Stimulated activated CD4-positive, alpha-beta T cell treated with anti-CD3 and anti-CD28 coated beads, Interleukin-12 subunit alpha, Interleukin-12 subunit beta, amount 100 ng/mL, for 4 hours (primary cell): Measurements from ENCODE around the gene TBX15.
"Not testable (repeated sequence)": the region's sequence is repeated elsewhere in the genome, so short reads cannot be mapped to it uniquely, and the experiment has no call there.

Source experiments
- DNase-seq: peaks from one replicate; pipeline ENCODE4 v3.0.0-alpha.2; 2020

TBX15 gene

DNA sequence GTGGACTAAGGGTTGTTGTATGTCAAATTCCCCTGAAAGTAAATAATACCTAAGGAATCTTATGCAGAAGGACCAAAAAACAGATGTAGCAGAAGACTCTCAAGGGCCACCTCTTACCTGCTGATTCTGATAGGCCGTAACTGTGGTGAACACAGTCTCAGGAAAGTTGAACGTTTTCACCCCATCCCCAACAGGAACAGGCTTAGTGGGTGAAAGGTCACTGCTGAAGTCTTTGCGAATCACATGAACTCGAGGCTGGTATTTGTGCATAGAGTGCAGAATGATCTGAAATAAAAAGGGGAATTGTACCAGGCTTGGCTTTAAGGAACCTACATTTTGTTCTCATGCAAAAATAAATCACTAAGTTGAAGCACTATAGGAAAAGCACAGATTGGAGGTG, 64.8 kb downstream of the TBX15 start:
- no peak for DNase-seq

GRCh38 chr1:118921994-118922393, 66.1 kb downstream of the TBX15 start:
- no peak for DNase-seq

GRCh38 chr1:118920124-118920717, 67.9 kb downstream of the TBX15 start:
- DNase-seq: no peak

DNA sequence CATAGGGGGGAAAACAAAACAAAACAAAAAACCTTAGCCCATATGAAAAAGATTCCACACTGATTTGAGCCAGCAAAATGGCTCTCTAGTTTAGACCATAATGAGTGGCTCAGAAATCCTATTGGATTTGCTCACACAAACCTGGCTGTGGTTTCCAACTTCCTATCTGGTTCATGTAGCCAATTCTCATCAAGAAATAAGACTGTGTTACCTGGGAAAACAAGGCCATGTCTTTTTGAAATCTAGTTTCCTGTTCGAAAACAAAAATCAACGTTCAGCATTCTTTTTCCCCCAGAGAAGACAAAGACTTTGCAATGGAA, 69.2 kb downstream of the TBX15 start:
- no peak for DNase-seq

DNA sequence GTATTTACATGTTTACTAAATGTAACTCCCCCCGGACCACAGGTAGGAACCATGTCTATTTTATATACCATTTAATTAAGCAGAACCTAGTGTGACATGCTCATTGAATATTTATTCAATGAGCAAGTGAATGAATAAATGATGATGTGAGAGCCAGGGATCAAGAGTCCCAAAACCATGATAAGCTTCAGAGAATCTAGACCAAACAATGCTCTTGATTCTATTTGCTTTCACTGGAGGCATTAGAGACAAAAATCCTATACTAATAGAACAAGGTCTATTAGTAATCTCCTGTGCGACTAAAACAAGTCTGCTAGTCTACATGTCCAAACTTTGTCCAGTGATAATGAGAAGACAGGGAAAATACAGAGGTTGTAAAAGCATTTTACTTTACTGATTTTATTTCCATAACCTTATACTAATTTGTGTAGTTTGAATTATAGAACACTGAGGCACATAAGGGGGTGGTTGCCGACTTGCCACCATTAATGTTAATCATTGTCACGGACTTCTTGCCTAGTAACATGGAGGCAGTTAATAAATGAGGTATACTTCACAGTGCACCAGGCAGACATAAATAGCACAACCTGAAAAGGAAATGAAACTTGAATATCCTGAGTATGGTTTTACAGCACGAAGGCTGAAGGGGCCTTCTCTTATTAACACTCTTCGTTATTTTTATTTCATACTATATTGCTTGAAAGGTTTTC, 69.8 kb downstream of the TBX15 start:
- no peak for DNase-seq

DNA sequence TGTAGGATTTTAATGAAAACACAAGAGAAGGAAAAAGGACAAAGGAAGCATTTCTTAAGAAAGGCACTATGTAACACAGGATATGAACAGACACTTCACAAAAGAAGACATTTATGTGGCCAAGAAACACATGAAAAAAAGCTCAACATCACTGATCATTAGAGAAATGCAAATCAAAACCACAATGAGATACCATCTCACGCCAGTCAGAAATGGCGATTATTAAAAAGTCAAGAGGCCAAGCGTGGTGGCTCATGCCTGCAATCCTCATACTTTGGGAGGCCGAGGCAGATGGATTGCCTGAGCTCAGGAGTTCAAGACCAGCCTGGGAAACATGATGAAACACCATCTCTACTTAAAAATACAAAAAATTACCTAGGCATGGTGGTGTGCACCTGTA, 71.8 kb downstream of the TBX15 start:
- DNase-seq: not testable (repeated sequence)

DNA sequence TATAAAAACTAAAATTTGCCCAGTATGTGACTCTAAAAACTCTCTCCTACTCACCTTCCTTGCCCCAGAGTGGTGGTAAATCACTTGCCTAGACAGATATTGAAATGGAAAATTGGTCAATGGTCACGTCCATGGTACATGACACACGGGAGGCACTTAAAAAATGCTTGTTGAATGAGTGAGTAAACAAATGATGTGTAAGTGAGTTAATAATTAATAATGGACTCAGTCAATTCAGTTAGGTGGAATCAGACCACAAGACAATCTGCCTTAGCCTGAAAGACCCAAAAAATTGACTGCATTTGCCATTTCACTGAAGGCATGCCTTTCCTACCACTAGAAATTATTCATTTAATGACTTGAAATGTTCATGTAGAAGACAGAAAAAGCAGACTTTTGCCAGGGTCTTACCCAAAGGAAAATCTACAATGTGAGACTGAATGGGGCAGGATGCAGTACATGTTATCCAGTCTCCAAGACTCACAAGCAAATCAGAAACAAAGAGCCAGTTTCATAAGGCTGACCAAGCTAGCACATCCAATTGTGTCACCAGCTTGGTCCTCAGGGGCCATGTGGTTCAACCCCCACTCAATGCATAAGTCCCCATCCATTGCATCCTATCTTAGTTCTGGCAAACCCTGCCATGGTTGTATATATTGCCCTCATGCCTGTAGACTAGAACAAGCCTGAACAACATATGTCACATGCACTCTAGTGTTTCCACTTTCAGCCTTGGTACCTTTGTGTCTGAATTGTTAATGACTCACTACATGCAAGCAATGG, 73.6 kb downstream of the TBX15 start:
- no peak for DNase-seq

- DNase-seq: no peak
Observed at GRCh38 chr1:118913818-118914217, 74.3 kb downstream of the TBX15 start.

DNA sequence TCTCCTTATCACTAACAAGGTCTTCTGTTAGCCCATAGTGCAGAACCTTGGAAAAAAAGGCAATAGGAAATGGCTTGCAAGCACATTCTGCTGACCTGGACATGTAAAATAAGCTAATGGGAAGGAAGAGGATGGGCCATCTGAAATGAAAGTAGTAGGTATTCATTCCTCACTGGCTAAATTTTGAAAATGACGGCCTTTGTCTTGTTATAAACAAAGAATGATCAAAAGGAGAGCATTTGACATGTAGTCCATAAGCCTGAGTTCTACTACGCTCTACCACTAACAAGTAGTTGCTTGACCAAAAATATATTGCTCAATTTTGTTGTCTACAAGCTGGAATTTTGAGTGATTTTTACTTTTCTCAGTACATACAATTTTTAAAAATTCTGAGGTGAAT, 75.6 kb downstream of the TBX15 start:
- no peak for DNase-seq

DNA sequence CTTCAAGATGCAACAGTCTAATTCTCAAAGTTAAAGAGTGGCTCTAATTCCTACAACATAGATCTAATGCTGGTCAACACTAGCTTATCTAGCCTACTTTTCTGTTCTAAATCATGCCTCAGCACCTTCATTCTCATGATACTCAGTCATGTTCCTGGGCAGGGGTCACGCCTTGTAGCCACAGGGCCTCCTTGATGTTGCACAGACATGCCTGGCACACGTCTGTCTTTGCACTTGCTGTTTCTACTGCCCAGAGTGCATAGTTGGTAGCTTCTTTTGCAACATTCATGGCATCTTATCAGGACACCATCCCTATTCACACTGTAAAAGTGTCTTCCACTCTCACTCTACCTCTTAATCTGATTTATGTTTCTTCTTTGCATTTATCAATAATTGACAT, 76.6 kb downstream of the TBX15 start:
- no peak for DNase-seq

GRCh38 chr1:118907466-118907865, 80.7 kb downstream of the TBX15 start:
- no peak for DNase-seq

GRCh38 chr1:118905671-118906070, 82.5 kb downstream of the TBX15 start:
- no peak for DNase-seq

GRCh38 chr1:118905196-118905595, 82.9 kb downstream of the TBX15 start:
- no peak for DNase-seq

DNA sequence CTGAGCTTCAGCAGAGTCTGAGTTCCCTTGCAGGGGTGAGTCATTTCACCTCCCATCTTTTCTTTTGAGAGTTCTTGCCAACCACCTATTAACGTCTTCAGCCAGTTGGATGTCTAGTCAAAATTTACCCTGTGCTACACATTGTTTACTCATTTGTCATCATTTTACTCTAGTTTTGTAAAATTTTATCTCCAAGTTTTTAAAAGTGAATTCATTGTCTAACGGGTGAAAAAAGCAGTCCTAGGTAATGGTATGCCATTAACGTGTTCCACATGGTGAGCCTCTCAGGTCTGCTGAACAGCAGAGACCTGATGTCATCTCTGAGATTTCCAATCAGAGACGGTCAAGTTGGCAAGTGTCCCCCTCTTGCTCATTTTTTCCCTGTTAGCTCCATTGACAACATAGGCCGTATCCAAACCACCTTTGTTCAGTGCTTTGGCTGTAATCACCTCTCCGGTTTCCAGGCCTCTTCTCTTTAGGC, 85.4 kb downstream of the TBX15 start:
- no peak for DNase-seq

GRCh38 chr1:118902299-118902698, 85.8 kb downstream of the TBX15 start:
- no peak for DNase-seq

DNA sequence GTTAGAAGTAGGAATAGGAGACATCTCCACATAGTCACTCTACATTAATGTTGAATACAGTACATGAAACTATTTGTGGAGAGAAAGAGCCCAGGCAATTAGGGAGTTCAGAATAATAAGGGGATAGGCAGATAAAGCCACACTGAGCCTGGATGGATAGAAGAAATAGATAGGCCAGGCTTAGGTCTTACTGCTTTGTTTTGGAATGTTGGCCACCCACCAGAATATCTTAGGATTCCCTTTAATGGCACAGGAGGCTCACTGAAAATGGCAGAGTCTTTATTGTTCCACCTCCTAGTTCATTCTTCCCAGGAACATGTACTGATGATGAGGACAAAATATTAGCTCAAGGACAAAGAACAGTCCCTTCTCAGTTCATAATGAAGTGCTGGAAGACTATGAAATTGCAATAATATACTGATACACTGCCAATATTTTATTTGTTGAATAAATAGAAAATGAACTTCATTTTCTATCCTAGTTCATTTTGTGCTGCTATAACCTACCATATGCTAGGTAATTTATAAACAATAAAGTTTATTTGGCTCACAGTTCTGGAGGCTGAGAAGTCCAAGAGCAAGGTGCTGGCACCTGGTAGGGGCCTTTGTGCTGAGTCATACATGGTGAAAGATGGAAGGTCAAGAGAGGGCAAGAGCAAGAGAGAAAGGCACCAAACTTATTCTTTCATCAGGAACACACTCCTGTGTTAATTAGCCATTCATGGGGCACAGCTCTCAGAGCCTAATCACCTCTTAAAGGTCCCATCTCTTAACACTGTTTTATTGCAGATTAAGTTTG, 87.3 kb downstream of the TBX15 start:
- no peak for DNase-seq

GRCh38 chr1:118899340-118899739, 88.8 kb downstream of the TBX15 start:
- DNase-seq: no peak

DNA sequence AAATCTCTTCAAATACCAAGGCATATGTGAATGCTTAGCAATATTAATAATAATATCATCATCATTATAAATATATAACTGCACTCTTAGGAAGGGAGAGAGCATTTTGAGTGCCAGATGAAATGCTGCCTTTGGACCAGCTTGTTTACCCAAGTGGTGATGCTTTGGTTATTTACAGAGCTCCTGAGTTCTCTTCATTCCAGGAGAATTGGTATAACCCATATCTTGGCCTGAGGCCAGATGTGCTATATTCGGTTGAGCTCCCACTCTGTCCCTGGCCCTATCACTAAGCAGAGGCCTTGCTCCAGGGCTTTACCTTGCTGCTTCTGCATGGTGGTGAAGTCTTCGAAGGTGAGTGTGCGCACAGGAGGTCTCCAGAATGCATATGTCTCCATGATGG, 89.4 kb downstream of the TBX15 start:
- no peak for DNase-seq

GRCh38 chr1:118896416-118896815, 91.7 kb downstream of the TBX15 start:
- DNase-seq: no peak

DNA sequence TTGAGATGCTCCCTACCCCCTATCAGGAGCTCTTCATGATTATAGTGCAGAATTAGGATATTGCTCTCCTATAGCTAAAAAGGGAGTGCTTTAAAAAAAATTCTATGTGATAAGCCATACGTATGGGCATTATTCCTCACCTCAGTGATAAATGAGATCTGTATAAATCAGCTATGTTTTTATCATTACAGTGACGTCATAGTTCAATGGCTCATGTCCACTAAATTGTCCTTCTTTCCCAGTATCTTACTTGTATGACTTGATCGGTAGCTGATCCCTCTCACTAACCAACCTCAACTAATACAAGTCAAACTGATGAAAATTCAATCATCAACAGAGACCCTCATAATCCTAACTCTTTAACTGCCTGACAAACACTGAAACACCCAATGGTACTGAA, 93.3 kb downstream of the TBX15 start:
- DNase-seq: no peak

DNA sequence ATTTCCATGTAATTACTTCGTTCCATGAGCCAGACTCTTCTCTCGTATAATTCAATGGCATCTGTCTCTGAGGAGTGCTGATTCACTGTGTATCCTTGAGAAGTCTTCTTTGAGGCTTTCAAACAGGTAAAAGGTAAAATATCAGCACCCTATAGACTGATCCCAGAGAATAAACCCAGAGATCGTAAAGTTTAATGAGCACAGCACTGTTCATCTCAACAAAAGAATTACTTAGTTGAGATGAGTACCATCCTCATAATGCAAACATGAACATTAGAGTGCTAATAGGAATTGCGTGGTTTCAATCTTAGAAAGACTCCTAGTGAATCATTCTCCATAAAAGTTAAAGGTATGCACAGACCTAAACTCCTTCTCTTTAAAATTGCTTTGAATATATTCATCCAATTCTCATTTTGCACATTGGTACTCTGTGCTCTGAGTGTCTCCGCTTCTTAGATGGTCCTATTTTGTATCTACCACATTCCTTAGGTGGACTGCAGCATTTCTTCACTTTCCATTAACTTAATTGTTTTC, 97.2 kb downstream of the TBX15 start:
- DNase-seq: no peak

- no peak for DNase-seq
Observed at GRCh38 chr1:118884946-118885345, 103.2 kb downstream of the TBX15 start.

DNA sequence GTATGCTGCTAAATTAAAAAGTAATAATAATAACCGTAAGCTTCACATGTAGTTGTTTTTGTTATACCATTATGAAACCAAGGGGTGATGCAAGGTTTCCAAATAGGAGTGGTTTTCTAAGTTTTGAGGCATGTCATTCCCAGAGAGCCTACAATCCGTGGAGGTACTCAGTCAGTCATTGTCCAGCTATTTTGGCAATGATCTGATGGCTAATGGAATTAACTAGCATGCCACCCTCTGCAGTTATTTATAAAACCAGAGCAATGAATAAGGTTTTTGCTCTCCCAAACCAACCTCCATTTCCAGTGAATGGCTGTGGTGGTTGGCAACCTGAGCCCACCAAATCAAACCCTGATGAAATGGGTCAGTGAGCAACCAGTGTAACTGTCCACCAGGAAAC, 106.4 kb downstream of the TBX15 start:
- no peak for DNase-seq
